Panc1 (cell line): ENCODE measurements around the gene ACTR6.

ENCODE experiments used
- CTCF ChIP-seq: fragments of 450-650 bp; IDR thresholded peaks from 2 replicates; pipeline ENCODE4 v1.5.1; 2017; ENCODE audit warnings: mild to moderate bottlenecking
- POLR2AphosphoS5 ChIP-seq: IDR thresholded peaks from 2 replicates; pipeline ENCODE4 v1.6.1; 2012; ENCODE audit warnings: mild to moderate bottlenecking, low read depth, low read length, moderate library complexity
- REST ChIP-seq, 2 experiments: IDR thresholded peaks; 2 replicates each; pipeline ENCODE4 v1.6.1; 2011 to 2012; ENCODE audit warnings: low read depth in 2 of 2, control low read depth in 1 of 2, low read length in 1 of 2, mild to moderate bottlenecking in 1 of 2, moderate library complexity in 1 of 2; ENCODE audit not compliant: insufficient read depth in 1 of 2

GRCh38 chr12:100215209-100215608 lies 14.6 kb downstream of the ACTR6 start:
- TF ChIP-seq CTCF (no peak), POLR2AphosphoS5 (no peak), REST (IDR thresholded peaks at IDR 0.05; ENCODE audit: insufficient read depth in 1 of 2, low read depth in 2 of 2, low read length in 1 of 2) (no peak)
